Liver (tissue), 9 donors: ENCODE data around the gene BTN2A1. TPM values are rescaled to one million over a fixed set of nuclear protein-coding genes. Genes with fewer than 3 reads are reported as not detected.
A peak's percentile ranks its signal among the peaks of the same experiment; 100 is the strongest.
"Not testable (repeated sequence)": the region's sequence is repeated elsewhere in the genome, so short reads cannot be mapped to it uniquely, and the experiment has no call there.

Experiments
- DNase-seq: peaks from one replicate; pipeline ENCODE4 v3.0.0-alpha.2; 2017; ENCODE audit warnings: low spot score
- H3K27ac ChIP-seq, 2 donors: one replicate each; pipeline ENCODE4 v1.7.0; 2013; ENCODE audit warnings: inconsistent platforms in 2 of 2, low read length in 2 of 2, control low read depth in 1 of 2, low read depth in 1 of 2, mild to moderate bottlenecking in 1 of 2
- H3K27me3 ChIP-seq, 4 donors: one replicate each; pipeline versions ENCODE4 v1.6.1 to v1.7.0; 2013; ENCODE audit warnings: low read length in 3 of 4, inconsistent platforms in 1 of 4, mild to moderate bottlenecking in 1 of 4, moderate library complexity in 1 of 4; ENCODE audit not compliant: control insufficient read depth in 4 of 4, insufficient read depth in 4 of 4
- H3K36me3 ChIP-seq, 4 donors: one replicate each; pipeline versions ENCODE4 v1.6.1 to v1.7.0; 2013; ENCODE audit warnings: low read length in 3 of 4, mild to moderate bottlenecking in 3 of 4, low read depth in 1 of 4, moderate library complexity in 1 of 4; ENCODE audit not compliant: control insufficient read depth in 4 of 4, insufficient read depth in 3 of 4
- H3K4me1 ChIP-seq, 4 donors: one replicate each; pipeline versions ENCODE4 v1.6.1 to v1.7.0; 2013; ENCODE audit warnings: low read length in 3 of 4, mild to moderate bottlenecking in 3 of 4, moderate library complexity in 1 of 4; ENCODE audit not compliant: control insufficient read depth in 4 of 4, insufficient read depth in 4 of 4
- H3K4me3 ChIP-seq, 3 donors: one replicate each; pipeline versions ENCODE4 v1.6.1 to v1.7.0; 2013; ENCODE audit warnings: low read length in 3 of 3, control low read depth in 1 of 3, low read depth in 1 of 3, mild to moderate bottlenecking in 1 of 3
- H3K9ac ChIP-seq, 2 donors: one replicate each; pipeline ENCODE4 v1.7.0; 2013; ENCODE audit warnings: low read length in 2 of 2, mild to moderate bottlenecking in 2 of 2, moderate library complexity in 2 of 2, control low read depth in 1 of 2, low read depth in 1 of 2
- H3K9me3 ChIP-seq, 4 donors: one replicate each; pipeline versions ENCODE4 v1.6.1 to v1.7.0; 2013; ENCODE audit warnings: low read length in 3 of 4; ENCODE audit not compliant: control insufficient read depth in 4 of 4
- ATF3 ChIP-seq: IDR thresholded peaks from 2 replicates; pipeline ENCODE4 v1.6.1; 2016; ENCODE audit warnings: antibody characterized with exemption
- CTCF ChIP-seq: fragments of 150-350 bp; IDR thresholded peaks from 2 replicates; pipeline ENCODE4 v1.5.1; 2017; ENCODE audit warnings: improper control_type of control experiment, low read depth, low read length; ENCODE audit not compliant: missing input control
- EGR1 ChIP-seq, 2 donors: IDR thresholded peaks; 2 replicates each; pipeline ENCODE4 v1.6.1; 2016 to 2018; ENCODE audit warnings: antibody characterized with exemption in 2 of 2, low read depth in 2 of 2
- FOXA2 ChIP-seq: IDR thresholded peaks from 2 replicates; pipeline ENCODE4 v1.6.1; 2016; ENCODE audit warnings: antibody characterized with exemption
- GABPA ChIP-seq, 2 donors: IDR thresholded peaks in 1 of 2; conservative IDR thresholded peaks in 1 of 2; 2 replicates each; pipeline ENCODE4 v1.6.1; 2016; ENCODE audit warnings: antibody characterized with exemption in 2 of 2, mild to moderate bottlenecking in 1 of 2, moderate library complexity in 1 of 2
- HNF4A ChIP-seq, 2 donors: conservative IDR thresholded peaks; 2 replicates each; pipeline ENCODE4 v1.6.1; 2016; ENCODE audit warnings: antibody characterized with exemption in 2 of 2, mild to moderate bottlenecking in 2 of 2
- HNF4G ChIP-seq: IDR thresholded peaks from 2 replicates; pipeline ENCODE4 v1.6.1; 2016; ENCODE audit warnings: antibody characterized with exemption
- JUND ChIP-seq, 2 donors: IDR thresholded peaks; 2 replicates each; pipeline ENCODE4 v1.6.1; 2016; ENCODE audit warnings: antibody characterized with exemption in 2 of 2
- NR2F2 ChIP-seq: IDR thresholded peaks from 2 replicates; pipeline ENCODE4 v1.6.1; 2016; ENCODE audit warnings: antibody characterized with exemption
- RAD21 ChIP-seq, 2 donors: IDR thresholded peaks; 2 replicates each; pipeline ENCODE4 v1.6.1; 2016; ENCODE audit warnings: antibody characterized with exemption in 2 of 2, mild to moderate bottlenecking in 2 of 2
- RXRA ChIP-seq, 2 donors: IDR thresholded peaks; 2 replicates each; pipeline ENCODE4 v1.6.1; 2017 to 2018; ENCODE audit warnings: antibody characterized with exemption in 2 of 2, mild to moderate bottlenecking in 1 of 2
- SP1 ChIP-seq: IDR thresholded peaks from 2 replicates; pipeline ENCODE4 v1.6.1; 2018; ENCODE audit warnings: antibody characterized with exemption, mild to moderate bottlenecking
- TAF1 ChIP-seq: conservative IDR thresholded peaks from 2 replicates; pipeline ENCODE4 v1.6.1; 2016; ENCODE audit warnings: antibody characterized with exemption, mild to moderate bottlenecking
- ZBTB33 ChIP-seq: IDR thresholded peaks from 2 replicates; pipeline ENCODE4 v1.6.1; 2016; ENCODE audit warnings: antibody characterized with exemption
- WGBS: extraction: QIAGEN DNeasy Blood & Tissue Kit; methylation state at CpG from one replicate; pipeline ENCODE4 v1.1.7; 2013; 5-methylcytosine and 5-hydroxymethylcytosine counted together
- polyA plus RNA-seq, 2 donors: library from polyadenylated mRNA; stranded (reverse) in 1 of 2; unstranded in 1 of 2; fragments of 200-250 nt in 1 of 2; fragments of >200 nt in 1 of 2; fragmentation: Nextera tagmentation in 1 of 2; extraction: Ambion mirVana in 1 of 2; gene quantifications; one replicate each; pipeline versions ENCODE4 v1.2.1 to v1.2.3, GENCODE V29; 2013 to 2015
- total RNA-seq, 2 donors: library from RNA; depleted of rRNA; stranded (reverse); fragments of >200 nt; gene quantifications; one replicate each; pipeline ENCODE4 v1.2.3, GENCODE V29; 2014
- donor health status: healthy.
- donor health status: healthy.
- donor health status: healthy.
- donor health status: healthy.
- donor health status: healthy.

The BTN2A1 gene
- total and polyA plus RNA-seq, 4 donors, result 2.7 to 5.9 (median 5.2) TPM

GRCh38 chr6:26432627-26433201, 25.0 kb upstream of the BTN2A1 start:
- Histone ChIP-seq H3K27me3 (no peaks in the 10 kb centered on the region), H3K9ac (no peak overlapping the region), H3K4me3 (no peak overlapping the region), H3K36me3 (no peaks in the 10 kb centered on the region), H3K9me3 (no peaks in the 10 kb centered on the region), H3K4me1 (peaks cover 0 to 3% (median 0%) of the 10 kb centered on the region in 4 donors), H3K27ac (no peak overlapping the region)
- DNase-seq, result no peak
- TF ChIP-seq HNF4A (conservative IDR thresholded peaks at IDR 0.05) (peak; percentile 83 to 86), RXRA (IDR thresholded peaks at IDR 0.05) (peak; percentile 16 to 27), HNF4G (peak; percentile 39), JUND (IDR thresholded peaks at IDR 0.05) (no peak), EGR1 (IDR thresholded peaks at IDR 0.05; ENCODE audit: low read depth in 2 of 2) (no peak), CTCF (no peak)
- 61% methylated on average over 5 of the region's 5 CpGs for WGBS

GRCh38 chr6:26433680-26434079, 24.1 kb upstream of the BTN2A1 start:
- DNase-seq, H3K4me3 ChIP-seq, H3K9ac ChIP-seq, H3K27ac ChIP-seq, H3K9me3 ChIP-seq, H3K4me1 ChIP-seq, H3K27me3 ChIP-seq, H3K36me3 ChIP-seq: not testable (repeated sequence)
- 97% methylated on average over 8 of the region's 8 CpGs for WGBS

- Histone ChIP-seq H3K36me3 (no peaks in the 10 kb centered on the region), H3K9me3 (no peaks in the 10 kb centered on the region), H3K27me3 (no peaks in the 10 kb centered on the region), H3K9ac (no peak overlapping the region), H3K4me3 (no peak overlapping the region), H3K4me1 (peaks cover 0 to 7% (median 1%) of the 10 kb centered on the region in 4 donors), H3K27ac (no peak overlapping the region)
- no peak for DNase-seq
- WGBS, result 97% methylated on average over 4 of the region's 4 CpGs
- TF ChIP-seq HNF4G (no peak), ZBTB33 (no peak)
Measured at GRCh38 chr6:26436018-26436417, 21.7 kb upstream of the BTN2A1 start.

- 90% methylated on average over 1 of the region's 1 CpG for WGBS
- peaks cover 0 to 13% (median 2%) of the 10 kb centered on the region in 4 donors for H3K4me1 ChIP-seq
- no peaks in the 10 kb centered on the region for H3K36me3 ChIP-seq
- H3K9me3 ChIP-seq, result no peaks in the 10 kb centered on the region
- H3K27ac ChIP-seq, result no peak overlapping the region
- no peaks in the 10 kb centered on the region for H3K27me3 ChIP-seq
- H3K4me3 ChIP-seq, result no peak overlapping the region
- DNase-seq, result no peak
- no peak overlapping the region for H3K9ac ChIP-seq
- TF ChIP-seq EGR1 (IDR thresholded peaks at IDR 0.05; ENCODE audit: low read depth in 2 of 2) (no peak), ZBTB33 (no peak), FOXA2 (no peak), SP1 (no peak), JUND (IDR thresholded peaks at IDR 0.05) (no peak), NR2F2 (no peak), ATF3 (no peak), RXRA (IDR thresholded peaks at IDR 0.05) (no peak), GABPA (IDR thresholded peaks at IDR 0.05 in 1 of 2, conservative IDR thresholded peaks at IDR 0.05 in 1 of 2) (no peak), HNF4G (no peak), RAD21 (IDR thresholded peaks at IDR 0.05) (no peak), CTCF (no peak), TAF1 (no peak)
Measured at GRCh38 chr6:26437550-26437949, 20.2 kb upstream of the BTN2A1 start.
